ENCODE data around the gene SECTM1.
"Not testable (repeated sequence)": the region's sequence is repeated elsewhere in the genome, so short reads cannot be mapped to it uniquely, and the experiment has no call there.

The SECTM1 gene

GRCh38 chr17:82367724-82368524 lies 34.4 kb upstream of the SECTM1 start:
- DNase-seq, result no peak

- no peak for DNase-seq
Measured at GRCh38 chr17:82366749-82367148, 33.2 kb upstream of the SECTM1 start.

GRCh38 chr17:82365606-82366295 lies 32.2 kb upstream of the SECTM1 start:
- no peak for DNase-seq

- DNase-seq, result no peak
Measured at GRCh38 chr17:82361885-82362633, 28.5 kb upstream of the SECTM1 start.

GRCh38 chr17:82359451-82360074 lies 26.0 kb upstream of the SECTM1 start:
- DNase-seq, result not testable (repeated sequence)

- no peak for DNase-seq
Measured at GRCh38 chr17:82358465-82359350, 25.1 kb upstream of the SECTM1 start, which contains the start of gene TEX19. TSS of gene TEX19 (plus strand) at chr17:82359247. CDS start at chr17:82362151, 2,904 bp downstream.

- DNase-seq, result no peak
Measured at GRCh38 chr17:82357394-82357793, 23.8 kb upstream of the SECTM1 start.

GRCh38 chr17:82356845-82357355 lies 23.3 kb upstream of the SECTM1 start:
- no peak for DNase-seq

GRCh38 chr17:82355770-82356427 lies 22.3 kb upstream of the SECTM1 start:
- DNase-seq, result no peak

GRCh38 chr17:82354804-82355308 lies 21.3 kb upstream of the SECTM1 start:
- DNase-seq, result no peak

- DNase-seq, result no peak
Measured at GRCh38 chr17:82353484-82353883, 19.9 kb upstream of the SECTM1 start.

GRCh38 chr17:82351713-82352488 lies 18.3 kb upstream of the SECTM1 start:
- peak; percentile 34 to 71 for DNase-seq

GRCh38 chr17:82351254-82351712 lies 17.7 kb upstream of the SECTM1 start:
- no peak for DNase-seq

- no peak for DNase-seq
Measured at GRCh38 chr17:82350182-82351030, 16.8 kb upstream of the SECTM1 start.

GRCh38 chr17:82349287-82349701 lies 15.7 kb upstream of the SECTM1 start:
- no peak for DNase-seq

GRCh38 chr17:82348866-82349265 lies 15.3 kb upstream of the SECTM1 start:
- no peak for DNase-seq

GRCh38 chr17:82348434-82348833 lies 14.9 kb upstream of the SECTM1 start:
- no peak for DNase-seq

GRCh38 chr17:82347994-82348393 lies 14.4 kb upstream of the SECTM1 start:
- not testable (repeated sequence) for DNase-seq
